ENCODE measurements around the gene RMI2.
"Not testable (repeated sequence)": the region's sequence is repeated elsewhere in the genome, so short reads cannot be mapped to it uniquely, and the experiment has no call there.

The RMI2 gene

GRCh38 chr16:11345040-11345862, at the start of gene RMI2:
Gene RMI2, plus strand, starts transcription at chr16:11345459. Its CDS starts 13 bp downstream, at chr16:11345472.
- DNase-seq = peak; percentile 17 to 95 (median 88)

DNA sequence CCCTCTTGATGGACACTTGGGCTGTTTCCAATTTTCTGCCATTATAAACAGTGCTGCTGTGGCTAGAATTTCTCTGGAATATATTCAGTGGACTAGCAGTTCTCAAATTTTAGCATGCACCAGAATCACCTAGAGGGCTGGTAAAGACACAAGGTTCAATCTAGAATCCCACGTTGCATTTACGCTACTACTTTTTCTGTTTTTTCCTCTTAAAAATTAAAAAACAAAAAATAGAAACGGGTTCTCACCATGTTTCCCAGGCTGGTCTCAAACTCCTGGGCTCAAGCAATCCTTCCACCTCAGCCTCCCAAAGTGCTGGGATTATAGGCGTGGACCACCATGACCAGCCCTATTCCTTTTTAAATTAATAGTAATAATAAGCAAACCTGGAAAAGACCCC, 49.6 kb upstream of the RMI2 start:
- DNase-seq = no peak

GRCh38 chr16:11296351-11296705, 48.9 kb upstream of the RMI2 start:
- no peak for DNase-seq

DNA sequence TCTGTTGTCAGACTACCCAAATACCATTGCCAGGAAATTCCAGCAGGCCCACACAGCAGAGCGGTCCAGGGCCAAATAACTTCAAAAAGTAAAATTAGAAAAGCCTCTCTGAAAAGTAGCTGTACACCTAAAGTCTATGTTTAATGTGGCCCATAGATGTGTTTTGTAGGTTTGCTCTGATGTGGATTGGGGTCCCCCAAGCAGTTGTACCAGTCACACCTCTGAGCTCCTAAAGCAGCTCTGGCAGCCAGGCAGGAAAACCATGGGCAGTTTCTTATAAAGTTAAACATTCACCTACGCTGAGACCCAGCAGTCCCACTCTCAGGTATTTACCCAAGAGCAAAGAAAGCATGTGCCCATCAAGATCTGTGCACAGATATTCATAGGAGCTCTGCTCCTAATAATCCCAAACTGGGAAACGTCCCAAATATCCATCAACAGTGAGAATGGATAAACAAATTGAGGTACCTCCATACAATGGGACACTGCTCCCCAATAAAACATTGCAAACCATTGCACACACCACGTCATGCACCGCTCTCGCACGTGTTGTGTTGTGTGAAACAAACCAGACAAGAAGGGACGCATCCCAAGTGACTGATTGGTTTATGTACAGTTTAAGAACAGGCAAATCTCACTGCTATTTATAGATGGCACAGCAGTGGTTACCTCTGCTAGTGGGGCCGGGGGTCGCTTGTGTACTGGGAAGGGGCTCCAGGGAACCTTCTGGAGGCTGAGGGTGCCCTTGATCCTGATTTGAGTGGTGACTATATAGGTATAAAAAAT, 48.4 kb upstream of the RMI2 start:
- no peak for DNase-seq

DNA sequence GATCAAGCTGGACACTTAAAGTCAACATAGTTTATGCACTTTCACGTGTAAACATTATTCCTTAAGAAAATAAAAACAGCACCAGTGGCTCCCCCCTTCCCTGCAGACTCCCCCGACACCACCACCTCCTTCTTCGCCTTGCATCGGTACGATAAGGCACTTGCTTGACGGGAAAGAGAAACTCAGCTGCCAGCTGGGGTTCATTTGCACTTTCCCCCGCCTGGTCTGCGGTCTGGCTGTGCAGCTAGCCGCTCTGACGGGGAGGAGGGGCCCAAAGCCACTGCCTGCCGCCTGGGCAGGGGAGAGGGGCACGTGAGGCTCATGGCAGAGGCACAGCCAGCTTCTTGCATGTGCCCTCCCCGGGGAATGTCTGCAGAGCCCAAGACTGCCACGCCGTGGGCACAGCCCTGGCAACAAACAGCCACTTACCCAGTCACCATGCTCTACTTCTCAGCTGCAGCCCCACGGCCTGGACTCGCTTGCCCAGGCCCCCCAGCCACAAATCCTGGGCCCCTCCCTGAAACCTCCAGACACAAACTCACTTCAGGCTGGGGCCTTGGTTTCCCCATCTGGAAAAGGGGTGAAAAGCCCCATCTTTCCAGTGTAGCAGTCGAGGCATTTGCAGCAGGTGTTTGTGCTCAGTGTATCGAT, 47.6 kb upstream of the RMI2 start:
- DNase-seq = peak in 50 of 51 donors; percentile 5 to 86 (median 58)

GRCh38 chr16:11298143-11298900, 46.9 kb upstream of the RMI2 start:
- DNase-seq = no peak

DNA sequence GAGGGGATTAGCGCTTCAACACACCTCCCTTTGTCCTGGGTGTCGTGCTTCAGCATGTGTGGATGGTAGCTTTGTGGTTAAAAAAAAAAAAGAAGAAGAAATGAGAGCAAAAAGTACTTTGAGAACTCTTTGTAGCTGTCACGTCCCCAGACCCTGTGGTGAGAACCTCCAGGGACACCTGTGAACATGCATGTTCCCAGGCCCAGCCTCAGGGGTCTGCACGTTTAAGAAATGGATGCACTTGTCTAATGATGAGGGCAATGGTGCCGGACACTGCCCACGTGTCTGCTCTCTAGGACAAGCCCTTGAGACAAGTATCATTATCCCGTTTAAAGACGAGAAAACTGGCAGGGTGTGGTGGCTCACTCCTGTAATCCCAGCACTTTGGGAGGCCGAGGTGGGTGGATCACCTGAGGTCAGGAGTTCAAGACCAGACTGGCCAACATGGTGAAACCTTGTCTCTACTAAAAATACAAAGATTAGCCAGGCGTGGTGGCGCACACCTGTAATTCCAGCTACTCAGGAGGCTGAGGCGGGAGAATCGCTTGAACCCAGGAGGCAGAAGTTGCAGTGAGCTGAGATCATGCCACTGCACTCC, 46.2 kb upstream of the RMI2 start:
- DNase-seq = not testable (repeated sequence)

DNA sequence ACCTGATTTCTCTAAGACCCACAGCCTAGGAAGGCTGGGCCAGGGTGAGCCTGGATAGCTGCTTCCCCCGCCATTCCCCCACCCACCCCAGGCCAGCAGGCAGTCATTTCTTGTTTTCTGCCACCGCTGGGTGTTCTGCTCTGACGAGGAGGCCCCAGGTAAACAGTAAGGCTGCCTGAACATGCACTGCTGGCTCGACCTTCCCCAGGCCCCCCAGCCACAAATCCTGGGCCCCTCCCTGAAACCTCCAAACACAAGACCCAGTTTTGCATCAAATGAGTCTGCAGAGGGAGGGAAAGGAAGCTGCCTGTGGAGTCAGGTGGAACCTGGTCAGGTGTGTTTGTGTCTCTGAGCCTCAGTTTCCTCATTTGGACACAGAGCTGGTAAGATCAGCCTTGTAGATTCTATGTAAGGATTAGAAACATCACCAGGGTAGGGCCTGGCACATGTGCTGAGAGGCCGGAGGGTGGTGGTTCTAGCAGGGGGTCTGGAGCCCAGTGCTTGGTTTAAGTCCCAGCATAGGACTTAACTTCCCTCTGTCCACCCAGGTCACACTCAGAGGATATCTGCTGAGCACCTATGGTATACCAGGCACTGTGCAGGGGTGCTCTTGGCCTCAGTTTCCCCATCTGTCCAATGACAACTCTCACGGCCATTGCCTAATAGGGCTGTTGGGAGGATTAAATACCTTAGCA, 45.2 kb upstream of the RMI2 start:
- DNase-seq = no peak

- no peak for DNase-seq
Measured at GRCh38 chr16:11300560-11300892, 44.7 kb upstream of the RMI2 start.

GRCh38 chr16:11301645-11302501, 43.4 kb upstream of the RMI2 start:
- DNase-seq = no peak

DNA sequence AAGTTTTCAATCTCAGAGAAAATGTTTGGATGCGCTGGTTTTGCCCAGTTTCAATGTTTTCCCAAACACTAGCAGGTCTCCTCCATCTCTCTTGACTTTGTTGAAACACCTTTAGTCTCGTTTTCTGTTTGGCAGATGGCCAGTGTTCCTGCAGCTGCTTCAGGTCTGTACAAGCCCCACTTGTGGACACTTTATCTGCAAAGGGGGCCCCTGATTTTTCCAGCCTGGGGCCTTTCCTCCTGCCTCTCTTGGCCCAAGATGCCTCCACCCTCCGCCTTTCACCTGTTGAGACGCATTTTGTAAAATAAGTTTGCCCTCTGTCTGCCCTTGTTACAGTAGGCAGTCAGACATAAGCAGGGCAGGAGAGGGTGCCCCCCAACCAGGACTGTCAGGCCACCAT, 42.3 kb upstream of the RMI2 start:
- DNase-seq = no peak

GRCh38 chr16:11303405-11304138, 41.7 kb upstream of the RMI2 start:
- DNase-seq = no peak

- no peak for DNase-seq
Measured at GRCh38 chr16:11306381-11306780, 38.9 kb upstream of the RMI2 start.

- no peak for DNase-seq
Measured at GRCh38 chr16:11306997-11307638, 38.1 kb upstream of the RMI2 start.

- no peak for DNase-seq
Measured at GRCh38 chr16:11307639-11308492, 37.4 kb upstream of the RMI2 start.

GRCh38 chr16:11308493-11309283, 36.6 kb upstream of the RMI2 start:
- DNase-seq = no peak
